HFF-Myc (cell line): ENCODE results near the gene WWOX.

Experiments used
- DNase-seq: peaks from one replicate; pipeline ENCODE4 v3.0.0-alpha.2; 2011; ENCODE audit warnings: low read depth; ENCODE audit errors: extremely low read depth
- H3K4me3 ChIP-seq: replicated peaks from 2 replicates; pipeline ENCODE4 v1.5.1; 2011; ENCODE audit warnings: low read depth, mild to moderate bottlenecking, control low read depth, low read length
- CTCF ChIP-seq: IDR thresholded peaks from 2 replicates; pipeline ENCODE4 v1.5.1; 2012; ENCODE audit warnings: mild to moderate bottlenecking, low read depth, low read length, control low read depth; ENCODE audit errors: missing control alignments

The WWOX gene

GRCh38 chr16:78794581-78795250, 695.3 kb downstream of the WWOX start:
- no peak for DNase-seq
- no peak overlapping the region for H3K4me3 ChIP-seq
- TF ChIP-seq CTCF = no peak

- no peak for DNase-seq
- TF ChIP-seq CTCF = no peak
- H3K4me3 ChIP-seq = no peak overlapping the region
Measured at GRCh38 chr16:78795433-78795832, 696.0 kb downstream of the WWOX start.

- no peak for DNase-seq
- no peak overlapping the region for H3K4me3 ChIP-seq
- no peak for TF ChIP-seq CTCF
Measured at GRCh38 chr16:78796221-78796866, 696.9 kb downstream of the WWOX start.

GRCh38 chr16:78799429-78799828, 700.0 kb downstream of the WWOX start:
- no peak for TF ChIP-seq CTCF
- H3K4me3 ChIP-seq = no peak overlapping the region
- no peak for DNase-seq

GRCh38 chr16:78800523-78800922, 701.1 kb downstream of the WWOX start:
- DNase-seq = no peak
- H3K4me3 ChIP-seq = no peak overlapping the region
- no peak for TF ChIP-seq CTCF

GRCh38 chr16:78804058-78804735, 704.7 kb downstream of the WWOX start:
- H3K4me3 ChIP-seq = no peak overlapping the region
- DNase-seq = no peak
- no peak for TF ChIP-seq CTCF
